ENCODE results near the gene POLD4. TPM values are rescaled to one million over a fixed set of nuclear protein-coding genes. Genes with fewer than 3 reads are reported as not detected.
A peak's percentile ranks its signal among the peaks of the same experiment; 100 is the strongest.
"Not testable (repeated sequence)": the region's sequence is repeated elsewhere in the genome, so short reads cannot be mapped to it uniquely, and the experiment has no call there.

The POLD4 gene
- 100 to 1,000 TPM in 4 of 7 donors, 10 to 100 TPM in 3; 81.4 to 159 (median 103) TPM for total RNA-seq
- polyA plus RNA-seq = 100 to 1,000 TPM; 267 to 290 (median 279) TPM
- long read RNA-seq, donor 1, transcript POLD4-205 (4 exons, 1,486 nt) = minor isoform, 5 of 47 reads
- long read RNA-seq, donor 1, transcript POLD4-201 (4 exons, 918 nt) = major isoform, 22 of 47 reads
- long read RNA-seq, donor 1, partial matches to known transcripts = 11 of 47 reads
- long read RNA-seq, donor 1, other reads (novel, unspliced or antisense) = 0 of 47 reads
- long read RNA-seq, donor 2, transcript POLD4-201 (4 exons, 918 nt) = major isoform, 17 of 26 reads
- long read RNA-seq, donor 2, transcript POLD4-205 (4 exons, 1,486 nt) = minor isoform, 5 of 26 reads
- long read RNA-seq, donor 2, partial matches to known transcripts = 0 of 26 reads
- long read RNA-seq, donor 2, other reads (novel, unspliced or antisense) = 0 of 26 reads

GRCh38 chr11:67353317-67354074, at the start of gene POLD4:
TSS of gene POLD4 (minus strand) at chr11:67353546. CDS start at chr11:67353399, 147 bp downstream.
- TF ChIP-seq POLR2AphosphoS5 (IDR thresholded peaks at IDR 0.05) (peak; percentile 97 to 98 (median 97)), CTCF (IDR thresholded peaks at IDR 0.05 in 8 of 11, conservative IDR thresholded peaks at IDR 0.05 in 3 of 11) (peak in 4 of 11 experiments; percentile 4 to 45 (median 18)), POLR2A (IDR thresholded peaks at IDR 0.05) (peak in 2 of 3 donors; percentile 51 to 76)

GRCh38 chr11:67403085-67403484, 49.7 kb upstream of the POLD4 start:
- peak; percentile 76 for DNase-seq
- peak overlapping the region; percentile 70 to 99 (median 96) for H3K27ac ChIP-seq
- H3K36me3 ChIP-seq = peaks cover 0 to 59% (median 32%) of the 10 kb centered on the region in 6 donors
- intact Hi-C loops (cut with DNase I; ENCODE audit: low total_unique reads); H3K27me3 ChIP-seq (replicated peaks in 1 of 7); H3K9me3 ChIP-seq: not testable (repeated sequence)
- peaks cover 50 to 95% (median 84%) of the 10 kb centered on the region in 6 donors for H3K4me1 ChIP-seq
- peak overlapping the region in 7 of 8 donors; percentile 69 to 91 (median 75) for H3K4me3 ChIP-seq
- 78 to 91% (median 84%) methylated on average over 9 of the region's 9 CpGs for WGBS, 5 donors

More at GRCh38 chr11:67353317-67354074, at the start of gene POLD4:
- Histone ChIP-seq H3K27me3 (replicated peaks in 1 of 7) (no peaks in the 10 kb centered on the region), H3K9me3 (no peaks in the 10 kb centered on the region), H3K4me3 (peak within 1 kb of the TSS; percentile 33 to 78 (median 66)), H3K36me3 (peaks cover 0 to 11% (median 0%) of the 10 kb centered on the region in 6 donors), H3K27ac (peak within 1 kb of the TSS; percentile 90 to 100 (median 100)), H3K4me1 (peaks cover 79 to 97% (median 93%) of the 10 kb centered on the region in 6 donors)
- intact Hi-C loops (cut with DNase I; ENCODE audit: low total_unique reads) = no loop called here
- WGBS, 5 donors = 0 to 1% (median 1%) methylated on average over 24 to 37 of the region's 37 CpGs
- DNase-seq = peak; percentile 99

GRCh38 chr11:67402192-67402839, 49.0 kb upstream of the POLD4 start:
- H3K27me3 ChIP-seq (replicated peaks in 1 of 7); intact Hi-C loops (cut with DNase I; ENCODE audit: low total_unique reads); DNase-seq; H3K9me3 ChIP-seq: not testable (repeated sequence)
- H3K27ac ChIP-seq = peak overlapping the region; percentile 72 to 99 (median 96)
- peaks cover 0 to 59% (median 40%) of the 10 kb centered on the region in 6 donors for H3K36me3 ChIP-seq
- 39 to 46% (median 43%) methylated on average over 19 of the region's 19 CpGs for WGBS, 5 donors
- peaks cover 45 to 95% (median 84%) of the 10 kb centered on the region in 6 donors for H3K4me1 ChIP-seq
- H3K4me3 ChIP-seq = peak overlapping the region in 7 of 8 donors; percentile 30 to 99 (median 88)

DNA sequence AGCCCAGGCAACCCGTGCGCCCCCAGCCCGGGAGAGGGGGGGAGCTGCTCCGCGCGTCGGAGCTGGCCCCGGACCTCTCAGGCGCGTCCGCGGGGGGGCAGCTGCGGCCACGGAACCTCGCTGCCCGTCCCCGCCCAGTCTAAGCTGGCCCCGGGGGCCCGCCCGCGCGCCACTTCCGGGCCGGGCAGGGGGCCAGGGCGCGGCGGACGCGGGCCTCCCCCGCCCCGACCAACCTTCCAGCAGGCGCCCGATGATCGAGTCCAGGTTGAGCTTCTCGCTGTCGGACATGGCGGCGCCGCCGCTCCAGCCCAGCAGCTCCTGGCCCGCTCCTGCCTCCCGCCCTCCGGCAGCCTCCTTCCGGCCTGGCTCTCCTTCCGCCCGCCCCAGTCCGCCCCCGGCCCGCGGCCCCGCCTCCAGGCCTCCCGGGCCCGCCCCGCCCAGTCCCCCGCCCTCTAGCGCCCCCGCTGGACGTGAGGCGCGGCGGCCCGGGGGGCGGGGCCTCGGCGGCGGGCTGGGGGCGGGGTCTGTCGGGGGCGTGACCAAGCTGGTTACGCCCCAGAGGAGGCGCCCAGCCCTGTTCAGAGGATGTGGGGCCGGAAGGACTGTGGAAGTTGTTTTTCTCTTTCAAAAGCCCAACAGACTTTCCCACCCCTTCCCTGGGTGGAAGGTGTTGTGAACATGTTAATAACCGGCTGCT, 48.3 kb upstream of the POLD4 start, which contains the start of gene PPP1CA:
Gene PPP1CA (minus strand): TSS at position 364 of the 697 bp plus-strand sequence. CDS start 76 bp downstream, at position 288.
- TF ChIP-seq POLR2A (IDR thresholded peaks at IDR 0.05) (peak in 2 of 3 donors; percentile 52 to 77), POLR2AphosphoS5 (IDR thresholded peaks at IDR 0.05) (peak; percentile 86 to 90 (median 88)), CTCF (IDR thresholded peaks at IDR 0.05 in 8 of 11, conservative IDR thresholded peaks at IDR 0.05 in 3 of 11) (peak in 8 of 11 experiments; percentile 24 to 96 (median 86))
- Histone ChIP-seq H3K27me3 (replicated peaks in 1 of 7) (peaks cover 0 to 3% (median 0%) of the 10 kb centered on the region in 7 donors), H3K36me3 (peaks cover 0 to 59% (median 43%) of the 10 kb centered on the region in 6 donors), H3K4me1 (peaks cover 45 to 95% (median 84%) of the 10 kb centered on the region in 6 donors), H3K27ac (peak within 1 kb of the TSS; percentile 72 to 99 (median 96)), H3K9me3 (no peaks in the 10 kb centered on the region), H3K4me3 (peak within 1 kb of the TSS; percentile 67 to 99 (median 88))
- DNase-seq = peak; percentile 98
- intact Hi-C loops (cut with DNase I; ENCODE audit: low total_unique reads) = no loop called here
- 0 to 1% (median 0%) methylated on average over 19 to 73 of the region's 73 CpGs for WGBS, 5 donors

Data from spleen (tissue), 13 donors.